Measurements from ENCODE around the gene TCEA3. TPM values are rescaled to one million over a fixed set of nuclear protein-coding genes. Genes with fewer than 3 reads are reported as not detected.

TCEA3 gene
- total and polyA plus RNA-seq, 2 donors (not counting 3 experiments of a cell fraction or from before 2014, with no cell fraction given): 1.5 to 3.7 TPM

DNA sequence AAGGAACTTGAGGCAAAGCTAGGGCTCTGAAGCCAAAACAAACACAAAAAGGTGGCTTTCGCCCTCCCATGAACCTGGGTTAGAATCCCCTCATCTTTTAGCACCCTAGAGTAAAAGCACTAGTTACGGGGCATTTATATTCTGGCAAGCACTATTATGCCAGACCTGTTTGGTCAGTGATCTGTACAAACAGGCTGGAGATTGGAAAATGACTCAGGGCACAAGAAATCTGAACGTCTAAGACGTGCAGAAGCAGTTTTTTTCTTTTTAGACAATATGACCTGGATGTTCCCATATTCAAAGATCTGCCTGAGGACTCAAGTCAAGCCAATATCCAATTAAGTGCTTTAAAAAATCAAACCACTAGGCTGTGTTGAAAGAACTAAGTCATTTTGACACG, 58.0 kb downstream of the TCEA3 start:
- H3K9me3 ChIP-seq (replicated peaks; ENCODE audit: control insufficient read depth, insufficient read depth, low read length): peaks cover 12% of the 10 kb centered on the region
- peaks cover 15 to 17% of the 10 kb centered on the region in 2 experiments for H3K36me3 ChIP-seq (ENCODE audit: control insufficient read depth in 2 of 2, extremely low read depth in 1 of 2, insufficient read depth in 2 of 2, low read length in 2 of 2)
- H2AFZ ChIP-seq (ENCODE audit: low read depth, low read length): no peak overlapping the region
- no peak overlapping the region for H3K9ac ChIP-seq (replicated peaks; ENCODE audit: extremely low read depth, insufficient read depth, low read length)
- no peak for TF ChIP-seq MYC (IDR thresholded peaks at IDR 0.05; ENCODE audit: low read depth, low read length)
- no peak for TF ChIP-seq POLR2AphosphoS5 (IDR thresholded peaks at IDR 0.05; ENCODE audit: insufficient read depth, low read depth, low read length)
- no peak for TF ChIP-seq CTCF (IDR thresholded peaks at IDR 0.05; ENCODE audit: extremely low read depth in 1 of 2, insufficient read depth in 1 of 2, low read depth in 1 of 2, low read length in 2 of 2)
- no peak for TF ChIP-seq POLR2A (IDR thresholded peaks at IDR 0.05; ENCODE audit: low read depth, low read length)
- TF ChIP-seq GATA2 (IDR thresholded peaks at IDR 0.05; ENCODE audit: insufficient read depth, insufficient read length, low read depth, low read length): no peak
- TF ChIP-seq, protein P1, sequence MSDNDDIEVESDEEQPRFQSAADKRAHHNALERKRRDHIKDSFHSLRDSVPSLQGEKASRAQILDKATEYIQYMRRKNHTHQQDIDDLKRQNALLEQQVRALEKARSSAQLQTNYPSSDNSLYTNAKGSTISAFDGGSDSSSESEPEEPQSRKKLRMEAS (IDR thresholded peaks at IDR 0.05; ENCODE audit: insufficient read depth, insufficient read length): no peak
- TF ChIP-seq FOS (IDR thresholded peaks at IDR 0.05; ENCODE audit: borderline replicate concordance, insufficient read depth, low read length): no peak
- no peak for TF ChIP-seq EZH2 (IDR thresholded peaks at IDR 0.05; ENCODE audit: borderline replicate concordance, low read depth, low read length, severe bottlenecking)
- H3K4me2 ChIP-seq (ENCODE audit: insufficient read depth, low read length): no peak overlapping the region
- H3K9me1 ChIP-seq (replicated peaks; ENCODE audit: control insufficient read depth, extremely low read depth, insufficient read depth, low read length): no peaks in the 10 kb centered on the region
- H3K4me1 ChIP-seq (ENCODE audit: control insufficient read depth, extremely low read depth, insufficient read depth, low read length): peaks cover 28% of the 10 kb centered on the region
- dilution Hi-C loops (cut with MboI; ENCODE audit: extremely low pct_ligation_motif_present, low sequenced_read_pairs): no loop called here
- no peaks in the 10 kb centered on the region for H4K20me1 ChIP-seq (replicated peaks; ENCODE audit: control insufficient read depth, extremely low read depth, insufficient read depth, low read length)
- CTCF ChIA-PET: no interaction called here
- POLR2A ChIA-PET: no interaction called here
- no peak overlapping the region for H3K27ac ChIP-seq (ENCODE audit: insufficient read depth, low read depth, low read length)
- H3K79me2 ChIP-seq (ENCODE audit: control insufficient read depth, insufficient read depth, low read length): peaks cover 8% of the 10 kb centered on the region
- no peaks in the 10 kb centered on the region for H3K27me3 ChIP-seq (ENCODE audit: control insufficient read depth in 2 of 2, insufficient read depth in 2 of 2, low read length in 2 of 2)
- no TSS peak for BruUV-seq (replicated peaks)
- intact Hi-C loops (cut with micrococcal nuclease): no loop called here
- FAIRE-seq (no peak), DNase-seq (ENCODE audit: low read depth, low spot score) (no peak)
- H3K4me3 ChIP-seq (replicated peaks in 1 of 3; ENCODE audit: insufficient read depth in 1 of 3, low read depth in 1 of 3, low read length in 3 of 3): no peak overlapping the region
